Subcutaneous adipose tissue (tissue), 4 donors: ENCODE results near the gene IGSF8. TPM values are rescaled to one million over a fixed set of nuclear protein-coding genes. Genes with fewer than 3 reads are reported as not detected.

Experiments used
- CTCF ChIP-seq: fragments of 450-650 bp; IDR thresholded peaks from one replicate; pipeline ENCODE4 v1.5.1; 2016; ENCODE audit warnings: low read depth, mild to moderate bottlenecking, control low read depth, antibody characterized with exemption, moderate library complexity
- total RNA-seq, 4 donors: library from RNA; depleted of rRNA; stranded (reverse); fragments of >200 nt; gene quantifications; one replicate each; pipeline ENCODE4 v1.1.0, GENCODE V29; 2016

The IGSF8 gene
- total RNA-seq, 4 donors from 2014 or later, result 6.4 to 28.8 (median 18.7) TPM

DNA sequence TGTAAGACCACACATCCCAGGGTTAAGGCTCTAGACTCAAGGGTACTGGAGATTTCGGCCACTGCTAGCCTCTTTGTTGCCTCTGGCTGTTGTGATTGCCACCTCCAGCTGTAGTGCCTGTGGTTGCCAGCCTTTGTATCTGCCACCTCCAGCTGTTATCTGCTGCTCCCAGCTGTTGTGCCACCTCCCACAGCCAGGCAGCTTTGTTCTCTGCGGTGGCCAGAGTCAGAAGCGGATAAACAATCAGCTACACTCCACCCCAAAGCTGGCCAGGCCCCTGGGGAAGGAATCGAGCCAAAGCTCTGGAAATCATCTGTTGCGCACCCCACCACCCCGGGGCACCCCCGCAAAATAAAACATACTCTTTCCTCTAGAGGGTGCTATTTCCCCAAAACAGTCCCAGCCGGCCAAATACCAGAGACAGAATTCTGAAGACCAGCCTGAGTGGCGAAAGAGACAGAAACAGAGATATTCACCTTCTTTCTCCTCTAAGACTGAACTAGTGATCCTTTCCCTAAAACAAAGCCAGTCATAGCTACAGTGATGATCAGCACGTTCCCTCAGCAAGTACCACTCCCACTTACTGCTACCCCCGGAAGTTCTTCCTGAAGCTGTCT, 51.8 kb downstream of the IGSF8 start:
- no peak for TF ChIP-seq CTCF

- no peak for TF ChIP-seq CTCF
Observed at GRCh38 chr1:160045653-160046052, 52.8 kb downstream of the IGSF8 start.

DNA sequence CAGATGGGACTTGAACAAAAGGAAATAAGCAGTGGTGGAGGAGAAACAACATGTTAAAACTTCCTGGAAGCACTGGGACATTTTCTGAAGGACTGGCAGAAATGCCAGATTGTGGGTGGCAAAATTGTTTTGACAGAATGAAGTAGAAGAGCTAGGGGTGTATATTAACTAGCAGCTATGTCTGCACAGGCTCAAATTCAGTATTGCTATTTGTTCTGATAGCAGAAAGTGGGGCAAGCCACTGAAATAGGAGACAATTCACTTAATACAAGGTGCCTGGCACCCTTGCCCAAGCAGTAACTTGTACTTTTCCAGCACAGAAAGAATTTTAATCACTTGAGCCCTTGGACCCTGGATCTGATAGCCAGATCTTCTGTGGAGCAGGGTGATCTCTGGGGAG, 54.9 kb downstream of the IGSF8 start:
- no peak for TF ChIP-seq CTCF

Other genes starting within 250 kb of the IGSF8 start
- not detected for gene VSIG8, start 236.0 kb downstream of the IGSF8 start, total RNA-seq
- gene CFAP45, start 198.5 kb downstream of the IGSF8 start, total RNA-seq, result 1 to 10 TPM in 1 of 4 donors, under 1 TPM in 1, not detected in 2; 0.85 to 1.3 TPM
- gene TAGLN2, start 173.1 kb downstream of the IGSF8 start, total RNA-seq, result 100 to 1,000 TPM; 128 to 237 (median 179) TPM
- under 1 TPM in 2 of 4 donors, not detected in 2; 0.17 to 0.33 TPM for gene IGSF9, start 153.0 kb downstream of the IGSF8 start, total RNA-seq
- gene SLAMF9, start 144.4 kb downstream of the IGSF8 start, total RNA-seq, result 10 to 100 TPM in 1 of 4 donors, 1 to 10 TPM in 1, under 1 TPM in 1, not detected in 1; 0.66 to 16.5 (median 3.6) TPM
- gene PIGM, start 66.6 kb downstream of the IGSF8 start, total RNA-seq, result 1 to 10 TPM; 4.2 to 7.3 (median 4.3) TPM
- not detected for gene KCNJ10, start 28.5 kb downstream of the IGSF8 start, total RNA-seq
- gene KCNJ9, start 17.1 kb downstream of the IGSF8 start, total RNA-seq, result not detected
- 100 to 1,000 TPM in 2 of 4 donors, 10 to 100 TPM in 2; 13.4 to 150 (median 88.9) TPM for gene ATP1A2, start 17.1 kb upstream of the IGSF8 start, total RNA-seq
- gene ATP1A4, start 53.0 kb upstream of the IGSF8 start, total RNA-seq, result under 1 TPM in 1 of 4 donors, not detected in 3; 0.22 TPM
- under 1 TPM in 2 of 4 donors, not detected in 2; 0.44 to 0.75 TPM for gene CASQ1, start 92.0 kb upstream of the IGSF8 start, total RNA-seq
- gene PEA15, start 106.8 kb upstream of the IGSF8 start, total RNA-seq, result 100 to 1,000 TPM in 3 of 4 donors, 10 to 100 TPM in 1; 89.7 to 144 (median 124) TPM
- 100 to 1,000 TPM; 103 to 198 (median 154) TPM for gene DCAF8, start 163.9 kb upstream of the IGSF8 start, total RNA-seq
- 100 to 1,000 TPM; 134 to 201 (median 144) TPM for gene PEX19, start 186.5 kb upstream of the IGSF8 start, total RNA-seq
- gene COPA, start 244.6 kb upstream of the IGSF8 start, total RNA-seq, result 100 to 1,000 TPM; 140 to 186 (median 150) TPM
- gene NCSTN, start 244.8 kb upstream of the IGSF8 start, total RNA-seq, result 100 to 1,000 TPM in 1 of 4 donors, 10 to 100 TPM in 3; 78.7 to 113 (median 88.8) TPM